DND-41 (cell line): ENCODE results near the gene PLSCR1.

Experiments used
- ATAC-seq: fragments of 200-7000 bp; cut with Tn5 transposase; 3 replicates; pipeline ENCODE4 v1.9.1; 2021; ENCODE audit warnings: low read depth; ENCODE audit not compliant: insufficient read depth
- DNase-seq: peaks from one replicate; pipeline ENCODE4 v3.0.0-alpha.2; 2020
- H2AFZ ChIP-seq: 2 replicates; pipeline ENCODE4 v1.6.0; 2012; ENCODE audit warnings: low read depth, low read length
- H3K27ac ChIP-seq: 2 replicates; pipeline ENCODE4 v1.5.1; 2012; ENCODE audit warnings: low read length, inconsistent platforms
- H3K27me3 ChIP-seq: fragments of 200-600 bp; sonication (generic); 2 replicates; pipeline ENCODE4 v1.6.0; 2012; ENCODE audit warnings: low read length, mild to moderate bottlenecking, inconsistent platforms; ENCODE audit not compliant: insufficient read depth, poor library complexity
- H3K36me3 ChIP-seq: 2 replicates; pipeline ENCODE4 v1.5.1; 2012; ENCODE audit warnings: low read length, inconsistent platforms; ENCODE audit not compliant: insufficient read depth
- H3K4me1 ChIP-seq: 2 replicates; pipeline ENCODE4 v1.5.1; 2012; ENCODE audit warnings: mild to moderate bottlenecking, low read length; ENCODE audit not compliant: insufficient read depth
- H3K4me2 ChIP-seq: 2 replicates; pipeline ENCODE4 v1.6.0; 2012; ENCODE audit warnings: mild to moderate bottlenecking, moderate library complexity, low read length, inconsistent platforms; ENCODE audit not compliant: insufficient read depth
- H3K4me3 ChIP-seq, 2 experiments: fragments of 200-600 bp in 1 of 2; shearing (Covaris generic) in 1 of 2; 2 replicates each; pipeline ENCODE4 v1.5.1; 2012 to 2016; ENCODE audit warnings: inconsistent platforms in 2 of 2, low read length in 2 of 2, mild to moderate bottlenecking in 2 of 2, low read depth in 1 of 2, moderate library complexity in 1 of 2
- H3K79me2 ChIP-seq: 2 replicates; pipeline ENCODE4 v1.6.0; 2012; ENCODE audit warnings: low read length, inconsistent platforms; ENCODE audit not compliant: insufficient read depth
- H3K9ac ChIP-seq: 2 replicates; pipeline ENCODE4 v1.6.0; 2012; ENCODE audit warnings: low read depth, mild to moderate bottlenecking, inconsistent platforms, low read length, moderate library complexity
- H3K9me3 ChIP-seq: 2 replicates; pipeline ENCODE4 v1.5.1; 2012; ENCODE audit warnings: low read length, moderate library complexity, mild to moderate bottlenecking, inconsistent platforms; ENCODE audit not compliant: insufficient read depth, severe bottlenecking
- H4K20me1 ChIP-seq: 2 replicates; pipeline ENCODE4 v1.6.0; 2012; ENCODE audit warnings: low read length; ENCODE audit not compliant: insufficient read depth
- EZH2 ChIP-seq: IDR thresholded peaks from 3 replicates; pipeline ENCODE4 v1.6.1; 2012; ENCODE audit warnings: borderline replicate concordance, low read depth, mild to moderate bottlenecking, moderate library complexity, low read length, inconsistent platforms; ENCODE audit not compliant: severe bottlenecking
- TF ChIP-seq, protein P1 (sequence below): IDR thresholded peaks from 2 replicates; pipeline ENCODE4 v1.5.1; 2012; ENCODE audit warnings: borderline replicate concordance, low read length, moderate library complexity, mild to moderate bottlenecking; ENCODE audit not compliant: poor library complexity, severe bottlenecking; ENCODE audit errors: extremely low read depth

PLSCR1 gene

DNA sequence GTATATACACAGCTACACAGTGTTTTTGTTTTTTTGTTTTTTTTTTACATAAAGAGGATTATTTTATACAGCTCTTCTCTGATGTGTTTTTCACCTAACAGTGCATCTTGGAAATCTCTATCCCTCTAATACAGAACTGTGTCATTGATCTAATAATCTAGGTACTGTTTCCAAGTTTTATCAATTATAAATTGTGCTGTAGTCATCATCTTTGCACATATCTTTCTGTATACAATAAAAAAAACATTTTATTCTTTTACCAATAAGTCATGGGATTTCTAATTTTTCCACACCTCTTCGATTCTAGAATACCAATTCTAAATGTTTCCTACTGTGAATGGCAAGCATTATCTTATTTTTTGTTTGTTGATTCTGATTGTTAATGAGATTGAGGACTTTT, 73.4 kb downstream of the PLSCR1 start:
- DNase-seq: no peak
- no peak for ATAC-seq
- Histone ChIP-seq H3K9ac (no peak overlapping the region), H3K4me1 (no peaks in the 10 kb centered on the region), H3K4me3 (no peak overlapping the region), H3K27ac (no peak overlapping the region), H3K79me2 (no peaks in the 10 kb centered on the region), H3K4me2 (no peak overlapping the region), H2AFZ (no peak overlapping the region), H4K20me1 (no peaks in the 10 kb centered on the region), H3K9me3 (no peaks in the 10 kb centered on the region), H3K36me3 (no peaks in the 10 kb centered on the region), H3K27me3 (no peaks in the 10 kb centered on the region)
- TF ChIP-seq, protein P1, sequence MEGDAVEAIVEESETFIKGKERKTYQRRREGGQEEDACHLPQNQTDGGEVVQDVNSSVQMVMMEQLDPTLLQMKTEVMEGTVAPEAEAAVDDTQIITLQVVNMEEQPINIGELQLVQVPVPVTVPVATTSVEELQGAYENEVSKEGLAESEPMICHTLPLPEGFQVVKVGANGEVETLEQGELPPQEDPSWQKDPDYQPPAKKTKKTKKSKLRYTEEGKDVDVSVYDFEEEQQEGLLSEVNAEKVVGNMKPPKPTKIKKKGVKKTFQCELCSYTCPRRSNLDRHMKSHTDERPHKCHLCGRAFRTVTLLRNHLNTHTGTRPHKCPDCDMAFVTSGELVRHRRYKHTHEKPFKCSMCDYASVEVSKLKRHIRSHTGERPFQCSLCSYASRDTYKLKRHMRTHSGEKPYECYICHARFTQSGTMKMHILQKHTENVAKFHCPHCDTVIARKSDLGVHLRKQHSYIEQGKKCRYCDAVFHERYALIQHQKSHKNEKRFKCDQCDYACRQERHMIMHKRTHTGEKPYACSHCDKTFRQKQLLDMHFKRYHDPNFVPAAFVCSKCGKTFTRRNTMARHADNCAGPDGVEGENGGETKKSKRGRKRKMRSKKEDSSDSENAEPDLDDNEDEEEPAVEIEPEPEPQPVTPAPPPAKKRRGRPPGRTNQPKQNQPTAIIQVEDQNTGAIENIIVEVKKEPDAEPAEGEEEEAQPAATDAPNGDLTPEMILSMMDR: no peak
- TF ChIP-seq EZH2: no peak

DNA sequence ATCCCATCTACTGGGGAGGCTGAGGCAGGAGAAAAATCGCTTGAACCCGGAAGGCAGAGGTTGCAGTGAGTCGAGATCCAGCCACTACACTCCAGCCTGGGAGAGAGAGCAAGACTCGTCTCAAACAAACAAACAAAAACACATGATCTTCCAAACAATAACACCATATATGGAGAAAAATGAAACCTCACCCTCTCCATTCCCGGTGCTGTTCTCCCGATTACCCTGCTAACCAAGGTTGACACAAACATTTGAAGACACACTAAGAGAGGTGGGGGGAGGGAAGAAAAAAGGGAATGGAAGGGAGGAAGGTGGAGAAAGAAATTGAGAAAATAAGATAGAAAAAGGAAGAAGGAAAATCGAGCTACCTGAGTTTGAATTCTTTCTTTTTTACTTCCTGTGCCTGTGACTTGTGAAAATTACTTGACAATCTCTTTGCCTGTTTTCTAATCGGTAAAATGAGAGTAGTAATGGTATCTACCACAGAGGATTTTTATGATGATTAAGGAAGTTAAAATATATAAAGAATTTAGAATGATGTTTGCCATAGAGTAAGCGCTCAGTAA, 73.9 kb downstream of the PLSCR1 start:
- Histone ChIP-seq H3K9me3 (no peaks in the 10 kb centered on the region), H3K27me3 (no peaks in the 10 kb centered on the region), H3K79me2 (no peaks in the 10 kb centered on the region), H3K4me1 (no peaks in the 10 kb centered on the region), H3K9ac (no peak overlapping the region), H3K36me3 (no peaks in the 10 kb centered on the region), H2AFZ (no peak overlapping the region), H3K27ac (no peak overlapping the region), H4K20me1 (no peaks in the 10 kb centered on the region), H3K4me2 (no peak overlapping the region), H3K4me3 (no peak overlapping the region)
- TF ChIP-seq, protein P1: no peak
- TF ChIP-seq EZH2: no peak
- ATAC-seq (no peak), DNase-seq (no peak)

DNA sequence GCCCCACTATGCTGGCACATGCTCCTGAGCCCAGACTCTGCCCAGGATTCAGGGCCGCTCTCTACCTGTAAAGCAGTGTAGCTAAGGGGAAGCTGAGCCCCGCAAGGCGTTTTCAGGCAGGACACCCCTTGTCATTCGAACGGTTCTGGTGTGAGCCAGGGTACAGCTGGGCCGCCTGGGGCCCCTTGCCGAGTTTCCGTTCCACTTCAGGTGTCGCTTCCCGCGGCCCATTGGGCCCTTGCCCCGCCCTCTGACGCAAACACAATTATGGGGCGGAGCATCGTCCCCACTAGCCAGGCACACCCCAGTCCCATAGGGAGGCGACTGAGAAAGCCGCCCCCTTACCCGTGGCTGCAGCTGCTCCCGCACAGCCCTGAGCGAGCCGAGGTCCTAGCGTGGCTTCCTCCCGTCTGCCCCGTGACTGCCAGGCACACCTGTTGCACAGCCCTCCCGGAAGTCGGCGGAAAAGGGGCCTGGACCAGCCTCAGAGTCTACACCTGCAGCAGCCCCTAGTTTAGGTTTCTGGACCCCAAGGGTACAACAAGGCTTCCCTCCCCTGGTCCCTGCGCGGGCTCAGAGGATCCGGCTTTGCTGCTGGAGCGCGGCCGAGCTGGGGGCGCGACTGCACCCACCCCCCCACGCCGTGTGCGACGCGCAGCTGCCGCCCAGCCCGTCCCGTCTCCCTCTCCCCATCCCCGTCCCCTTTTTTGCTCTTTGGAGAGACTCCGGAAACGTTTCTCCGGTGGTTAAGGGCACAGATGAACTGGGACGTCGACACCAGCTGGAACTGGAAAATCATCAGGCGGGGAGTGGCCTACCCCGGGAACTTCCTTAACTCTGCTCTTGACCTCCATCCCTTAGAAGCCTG, 75.0 kb downstream of the PLSCR1 start, which contains the start of gene PLSCR2:
TSS of gene PLSCR2 (minus strand) at position 412 of the 868 bp plus-strand sequence. CDS start 9,657 bp downstream, outside the sequence.
- DNase-seq: no peak
- no peaks in the 10 kb centered on the region for H4K20me1 ChIP-seq
- no peak for ATAC-seq
- H3K4me3 ChIP-seq: no peak within 1 kb of the TSS
- TF ChIP-seq EZH2: no peak
- TF ChIP-seq, protein P1: no peak
- H3K27ac ChIP-seq: no peak within 1 kb of the TSS
- no peak within 1 kb of the TSS for H3K4me2 ChIP-seq
- H2AFZ ChIP-seq: no peak within 1 kb of the TSS
- no peaks in the 10 kb centered on the region for H3K4me1 ChIP-seq
- no peaks in the 10 kb centered on the region for H3K79me2 ChIP-seq
- no peaks in the 10 kb centered on the region for H3K36me3 ChIP-seq
- no peak within 1 kb of the TSS for H3K9ac ChIP-seq
- H3K9me3 ChIP-seq: no peaks in the 10 kb centered on the region
- H3K27me3 ChIP-seq: no peaks in the 10 kb centered on the region
